Activated gamma-delta T cell treated with Interleukin-2 at 50 U/mL for 16 hours (primary cell): ENCODE measurements around the gene JMJD6.
"Not testable (repeated sequence)": the region's sequence is repeated elsewhere in the genome, so short reads cannot be mapped to it uniquely, and the experiment has no call there.

Source experiments
- DNase-seq: peaks from one replicate; pipeline ENCODE4 v3.0.0-alpha.2; 2020

Gene JMJD6

DNA sequence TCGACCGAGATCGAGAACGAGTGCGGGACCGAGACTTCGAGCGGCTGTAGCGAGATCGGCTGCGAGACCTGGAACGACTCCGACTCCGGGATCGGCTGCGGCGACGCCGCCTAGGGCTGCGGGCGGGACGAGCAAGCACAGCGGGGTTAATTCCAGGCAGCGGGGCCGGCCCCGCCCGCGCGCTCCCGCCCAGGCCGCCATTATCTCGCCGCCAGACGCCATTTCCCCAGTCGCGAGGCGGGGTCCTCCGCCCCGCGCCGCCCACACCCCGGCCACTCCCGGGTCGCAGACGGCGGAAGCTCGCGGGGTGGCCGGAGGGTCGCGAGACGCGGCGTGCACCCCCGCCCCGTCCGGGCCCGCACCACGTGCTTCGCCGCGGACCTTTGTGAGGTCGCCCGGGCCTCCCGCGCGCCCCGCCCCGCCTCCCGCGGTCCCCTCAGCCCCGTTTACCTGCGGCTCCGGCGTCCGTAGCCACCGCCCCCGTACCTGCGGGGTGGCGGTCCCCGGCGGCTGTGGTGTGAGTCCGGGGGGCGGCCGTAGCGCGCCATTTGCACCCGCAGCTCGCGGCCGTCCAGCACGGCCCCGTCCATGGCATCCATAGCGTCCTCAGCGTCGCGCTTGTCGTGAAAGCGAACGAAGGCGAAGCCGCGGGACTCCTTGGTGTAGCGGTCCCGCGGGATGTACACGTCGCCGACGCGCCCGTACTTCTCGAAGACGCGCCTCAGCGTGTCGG, 10.1 kb upstream of the JMJD6 start:
- peak; percentile 59 for DNase-seq

DNA sequence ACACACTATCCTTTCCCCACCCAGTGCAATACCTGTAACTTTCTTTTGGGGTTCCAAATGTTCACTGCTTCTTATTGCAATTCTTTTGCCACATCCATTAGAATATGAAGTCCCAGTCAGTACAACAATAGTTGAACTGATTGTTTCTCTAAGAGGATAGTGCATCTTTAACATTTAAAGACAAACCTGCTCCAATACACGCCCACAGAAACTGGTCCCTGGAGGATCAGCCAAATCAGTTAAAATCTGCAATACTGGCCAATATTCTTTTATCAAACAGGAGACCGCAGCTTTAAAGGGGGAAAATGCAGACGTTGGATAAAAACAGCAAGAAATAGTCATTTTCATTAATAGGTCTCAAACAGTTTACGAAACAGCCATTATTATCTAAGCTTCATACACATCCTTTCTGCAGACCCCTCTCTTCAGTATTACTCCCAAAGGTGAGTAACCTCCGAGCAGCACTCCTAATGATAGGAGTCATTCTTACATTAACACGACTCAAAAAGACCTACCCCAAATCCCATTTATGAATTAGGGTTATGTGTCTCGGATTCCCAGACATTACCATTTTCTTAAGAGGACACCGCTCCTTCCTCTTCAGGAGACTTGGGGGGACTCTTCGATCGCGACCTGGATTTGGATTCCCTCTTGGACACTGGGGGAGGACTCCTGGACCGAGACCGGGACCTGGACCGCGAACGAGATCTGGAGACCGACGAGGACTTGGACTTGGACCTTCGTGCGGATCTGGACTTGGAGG, 9.4 kb upstream of the JMJD6 start:
- no peak for DNase-seq

DNA sequence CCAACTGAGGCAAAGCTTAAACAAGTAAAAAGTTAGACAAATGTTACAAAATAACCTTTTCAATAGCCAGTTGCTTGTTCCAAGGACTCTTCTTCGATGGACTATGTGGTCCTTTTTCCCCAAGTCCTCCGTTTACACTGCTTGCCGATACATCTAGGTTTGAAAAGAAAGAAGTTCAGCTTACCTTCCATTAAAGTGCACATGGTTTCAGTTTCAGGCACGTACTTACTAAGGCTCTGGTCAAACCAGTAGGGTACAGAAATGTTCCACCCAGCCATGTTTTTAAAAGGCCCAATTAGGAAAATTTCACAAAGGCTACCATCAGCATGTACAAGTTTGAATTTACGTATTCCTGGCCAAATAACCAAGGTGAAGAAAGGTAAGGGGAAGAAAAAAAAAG, 8.6 kb upstream of the JMJD6 start:
- DNase-seq, result no peak

DNA sequence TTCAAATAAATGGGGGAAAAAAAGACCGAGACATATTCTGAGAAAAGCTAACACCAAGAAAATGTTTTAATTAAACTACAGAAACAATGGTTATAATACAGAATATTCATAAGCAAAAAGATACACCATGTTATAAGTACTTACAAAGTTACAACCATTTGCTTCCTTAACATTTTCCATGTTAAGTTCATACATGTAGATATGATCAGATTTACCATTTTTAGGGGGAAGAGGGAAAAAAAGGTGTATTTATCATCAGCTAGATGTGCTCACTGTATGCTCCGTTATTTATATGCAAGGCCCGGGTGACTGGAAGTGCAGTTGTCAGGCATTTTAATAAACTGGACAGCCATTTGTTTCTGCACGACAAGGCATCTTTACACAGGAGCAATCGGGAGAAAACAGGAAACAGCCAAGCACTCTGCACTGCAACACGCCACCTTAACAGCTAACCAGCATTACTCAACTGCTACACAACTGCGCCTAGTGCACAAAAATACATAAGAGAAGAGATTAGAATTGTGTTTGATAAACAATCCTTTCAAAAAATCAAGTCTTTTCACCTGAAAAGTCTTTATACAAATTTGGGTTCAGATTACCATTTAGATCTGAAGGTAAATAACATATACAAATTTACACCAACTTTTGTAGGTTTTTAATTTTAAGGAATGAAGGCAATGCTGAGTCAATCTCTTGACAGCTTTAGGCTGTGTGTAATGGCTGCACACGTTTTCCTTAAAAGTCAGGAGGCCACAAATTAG, 7.9 kb upstream of the JMJD6 start:
- no peak for DNase-seq

DNA sequence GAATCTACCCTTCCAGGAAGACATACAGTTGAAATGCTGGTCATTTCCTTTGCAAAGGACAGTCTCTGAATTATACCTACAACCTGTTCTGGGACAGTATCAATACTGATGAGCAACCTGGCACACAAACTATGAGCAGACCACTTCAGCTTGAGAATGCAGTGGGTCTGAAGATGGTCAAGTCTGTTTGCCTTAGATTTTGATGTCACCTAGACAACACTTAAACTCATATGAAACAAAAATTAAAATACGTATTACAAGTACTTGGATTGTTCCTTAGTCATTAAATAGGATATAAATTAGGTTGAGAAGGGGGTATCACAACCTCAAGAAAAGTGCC, 7.2 kb upstream of the JMJD6 start:
- DNase-seq, result no peak

DNA sequence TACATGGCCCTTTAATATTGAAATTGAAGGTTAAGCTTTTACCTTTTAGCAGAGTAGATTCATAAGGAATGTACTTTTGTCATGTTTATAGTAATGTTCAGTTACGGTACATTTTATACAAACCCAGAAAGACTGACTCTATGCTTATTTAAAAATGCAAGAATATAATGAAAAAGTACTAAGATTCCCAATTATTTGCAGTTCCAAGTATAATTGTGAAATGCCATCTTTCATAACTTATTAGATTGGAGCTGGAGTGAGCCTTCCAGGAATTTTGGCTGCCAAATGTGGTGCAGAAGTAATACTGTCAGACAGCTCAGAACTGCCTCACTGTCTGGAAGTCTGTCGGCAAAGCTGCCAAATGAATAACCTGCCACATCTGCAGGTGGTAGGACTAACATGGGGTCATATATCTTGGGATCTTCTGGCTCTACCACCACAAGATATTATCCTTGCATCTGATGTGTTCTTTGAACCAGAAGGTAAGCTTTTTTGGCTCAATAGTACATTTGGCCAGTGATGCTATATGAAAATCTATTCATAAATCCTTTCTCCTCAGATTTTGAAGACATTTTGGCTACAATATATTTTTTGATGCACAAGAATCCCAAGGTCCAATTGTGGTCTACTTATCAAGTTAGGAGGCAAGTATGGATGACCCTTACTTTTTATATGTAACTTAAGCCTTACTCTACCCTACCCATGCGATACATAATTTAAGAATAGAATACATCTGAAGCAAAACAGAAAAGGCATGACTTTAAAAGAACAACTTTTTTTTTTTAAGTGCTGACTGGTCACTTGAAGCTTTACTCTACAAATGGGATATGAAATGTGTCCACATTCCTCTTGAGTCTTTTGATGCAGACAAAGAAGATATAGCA, 6.6 kb upstream of the JMJD6 start:
- no peak for DNase-seq

DNA sequence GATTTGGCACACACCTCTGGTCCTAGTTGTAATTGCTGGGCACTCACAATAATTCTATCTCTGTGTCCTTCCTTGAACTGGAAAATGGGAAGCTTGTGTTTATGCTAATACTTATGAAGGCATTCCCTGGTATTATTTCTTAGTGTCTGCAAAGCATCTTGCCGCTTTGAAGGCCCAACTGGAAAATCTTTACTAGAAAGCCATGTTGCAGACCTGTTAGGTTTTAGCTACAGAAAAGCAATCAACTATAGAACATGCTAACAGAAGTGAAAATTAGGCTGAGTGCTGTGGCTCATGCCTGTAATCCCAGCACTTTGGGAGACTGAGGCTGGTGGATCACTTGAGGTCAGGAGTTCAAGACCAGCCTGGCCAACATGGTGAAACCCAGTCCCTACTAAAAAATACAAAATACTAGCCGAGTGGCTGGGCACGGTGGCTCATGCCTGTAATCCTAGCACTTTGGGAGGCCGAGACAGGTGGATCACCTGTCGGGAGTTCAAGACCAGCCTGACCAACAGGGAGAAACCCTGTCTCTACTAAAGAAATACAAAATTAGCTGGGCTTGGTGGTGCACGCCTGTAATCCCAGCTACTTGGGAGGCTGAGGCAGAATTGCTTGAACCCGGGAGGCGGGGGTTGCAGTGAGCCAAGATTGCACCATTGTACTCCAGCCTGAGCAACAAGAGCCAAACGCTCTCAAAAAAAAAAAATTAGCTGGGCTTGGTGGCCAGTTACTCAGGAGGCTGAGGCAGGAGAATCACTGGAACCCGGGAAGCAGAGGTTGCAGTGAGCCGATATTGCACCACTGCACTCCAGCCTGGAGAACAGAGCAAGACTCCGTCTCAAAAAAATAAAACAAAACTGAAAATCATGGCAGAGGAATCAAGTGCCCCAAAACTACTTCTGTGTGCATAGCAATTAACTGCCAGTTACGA, 5.7 kb upstream of the JMJD6 start:
- not testable (repeated sequence) for DNase-seq

DNA sequence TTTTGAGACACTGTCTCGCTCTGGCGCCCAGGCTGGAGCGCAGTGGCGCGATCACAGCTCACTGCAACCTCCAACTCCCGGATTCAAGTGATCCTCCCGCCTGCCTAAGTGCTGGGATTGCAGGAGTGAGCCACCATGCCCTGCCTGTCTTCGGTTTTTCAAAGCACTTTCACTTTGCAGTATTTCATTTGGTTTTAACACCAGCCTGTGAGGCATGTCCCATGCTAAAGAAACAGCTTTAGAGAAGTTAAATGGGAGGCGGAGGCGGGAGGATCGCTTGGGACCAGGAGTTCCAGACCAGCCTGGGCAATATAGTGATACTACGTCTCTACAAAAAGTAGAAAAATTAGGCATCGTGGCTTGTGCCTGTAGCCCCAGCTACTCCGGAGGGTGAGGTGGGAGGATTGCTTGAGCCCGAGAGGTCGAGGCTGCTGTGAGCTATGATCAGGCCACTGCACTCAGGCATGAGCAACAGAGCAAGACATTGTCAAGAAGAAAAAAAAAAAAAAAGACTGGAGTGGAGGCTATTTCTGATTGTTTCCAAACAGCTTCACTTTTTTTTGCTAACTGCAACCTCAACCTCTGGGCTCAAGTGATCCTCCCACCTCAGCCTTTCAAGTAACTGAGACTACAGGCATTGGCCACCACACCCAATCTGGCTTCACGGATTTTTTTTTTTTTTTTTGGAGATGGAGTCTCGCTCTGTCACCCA, 1.5 kb upstream of the JMJD6 start:
- no peak for DNase-seq

DNA sequence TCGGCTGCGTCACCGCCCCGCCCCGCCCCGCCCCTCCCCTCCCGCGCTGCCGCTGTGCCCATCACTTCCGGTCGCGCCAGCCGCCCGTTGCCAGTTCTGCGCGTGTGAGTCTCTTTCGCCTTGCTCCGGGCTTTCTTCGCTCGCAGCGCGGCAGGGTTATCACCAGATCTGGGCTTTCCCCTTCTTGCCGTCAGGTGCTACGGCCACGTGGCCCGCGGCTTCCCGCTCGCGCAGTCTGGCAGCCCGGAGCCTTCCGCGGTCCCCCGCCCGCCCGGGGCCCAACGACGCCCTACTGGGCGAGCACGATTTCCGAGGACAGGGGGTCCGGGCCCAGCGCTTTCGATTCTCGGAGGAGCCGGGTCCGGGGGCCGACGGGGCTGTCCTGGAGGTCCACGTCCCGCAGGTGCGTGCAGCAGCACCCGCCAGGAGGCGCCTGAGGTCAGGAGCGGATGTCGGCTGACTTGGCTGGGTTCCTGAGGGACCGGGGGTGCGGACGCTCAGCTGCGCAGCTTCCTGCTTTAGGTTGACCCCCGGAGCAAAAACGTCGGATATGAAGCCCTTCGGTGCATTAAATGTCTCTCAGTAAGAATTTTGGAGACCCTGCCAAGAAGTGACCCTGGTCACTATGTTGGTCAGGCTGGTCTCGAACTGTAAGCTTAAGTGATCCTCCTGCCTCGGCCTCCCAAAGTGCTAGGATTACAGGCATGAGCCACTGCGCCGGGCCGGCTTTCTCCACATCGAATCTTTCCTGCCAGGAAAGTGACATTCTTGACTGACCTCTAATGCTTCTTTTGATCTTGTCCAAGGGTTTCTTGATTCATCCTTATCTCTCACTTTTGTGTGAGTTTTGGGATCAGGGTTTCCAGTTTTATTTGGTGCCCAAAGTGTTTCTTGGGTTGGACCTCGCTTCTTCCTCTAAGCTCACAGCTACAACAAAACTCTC, 641 bp upstream of the JMJD6 start, which contains the start of gene METTL23:
Gene METTL23, plus strand, starts transcription at position 64 of the 943 bp plus-strand sequence. CDS start 2,872 bp downstream, outside the sequence.
- peak; percentile 80 for DNase-seq

DNA sequence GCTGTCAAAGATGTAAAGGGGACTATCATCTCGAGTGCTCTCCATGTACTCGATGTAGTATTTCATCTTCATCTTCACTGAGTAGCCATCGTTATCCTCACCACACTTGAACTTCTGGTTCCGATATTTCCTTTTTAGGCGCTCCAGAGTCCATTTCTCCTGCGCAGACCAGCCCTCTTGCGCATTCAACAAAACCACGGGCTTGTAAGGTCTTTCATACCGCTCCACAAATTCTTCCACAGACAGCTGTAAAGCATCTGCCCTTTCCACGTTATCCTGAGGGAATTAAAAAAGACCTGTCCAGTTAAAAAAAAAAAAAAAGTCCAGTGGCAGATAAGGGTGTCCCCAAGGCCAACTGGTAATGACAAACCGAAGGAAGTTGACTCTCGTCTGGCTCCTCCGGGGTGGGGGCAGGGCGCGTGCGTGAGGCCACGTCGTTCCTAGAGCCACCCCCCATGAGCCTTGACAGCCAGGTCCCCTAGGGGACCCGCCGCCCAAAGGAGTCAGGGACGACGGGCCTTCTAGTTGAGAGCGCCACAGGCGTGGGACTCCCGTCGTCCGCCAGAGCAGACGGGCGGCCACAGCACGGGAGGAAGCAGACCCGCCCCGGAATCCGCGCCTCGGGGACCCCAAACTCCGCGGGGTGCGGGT, 701 bp downstream of the JMJD6 start:
- peak; percentile 66 for DNase-seq

DNA sequence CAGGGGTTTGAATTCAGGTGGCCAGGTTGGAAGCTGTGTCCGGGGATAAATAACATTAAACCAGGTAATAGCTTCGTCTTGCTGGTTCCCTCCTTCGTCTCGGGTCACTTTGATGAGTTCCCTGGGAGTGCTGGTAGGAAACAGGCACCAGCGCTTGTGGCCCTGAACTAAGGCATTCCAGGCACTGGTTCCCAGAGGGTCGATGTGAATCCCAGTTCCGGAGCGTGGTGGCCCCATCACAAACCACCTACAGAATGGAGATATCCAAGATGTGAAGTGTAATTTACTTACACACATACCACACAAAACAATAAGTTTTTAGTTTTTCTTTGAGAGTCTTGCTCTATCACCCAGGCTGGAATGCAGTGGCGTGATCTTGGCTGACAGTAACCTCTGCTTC, 2.6 kb downstream of the JMJD6 start:
- no peak for DNase-seq

DNA sequence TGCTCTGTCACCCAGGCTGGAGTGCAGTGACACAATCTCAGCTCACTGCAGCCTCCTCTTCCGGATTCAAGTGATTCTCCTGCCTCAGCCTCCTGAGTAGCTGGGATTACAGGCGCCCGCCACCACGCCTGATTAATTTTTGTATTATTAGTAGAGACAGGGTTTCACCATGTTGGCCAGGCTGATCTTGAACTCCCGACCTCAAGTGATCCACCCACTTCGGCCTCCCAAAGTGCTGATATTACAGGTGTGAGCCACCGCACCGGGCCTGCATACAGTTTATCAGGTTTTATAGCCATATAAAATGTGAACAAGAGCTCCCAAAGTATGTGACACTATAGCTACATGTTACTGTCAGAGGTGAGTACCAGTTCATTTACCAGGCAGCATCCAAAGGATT, 3.4 kb downstream of the JMJD6 start:
- not testable (repeated sequence) for DNase-seq

DNA sequence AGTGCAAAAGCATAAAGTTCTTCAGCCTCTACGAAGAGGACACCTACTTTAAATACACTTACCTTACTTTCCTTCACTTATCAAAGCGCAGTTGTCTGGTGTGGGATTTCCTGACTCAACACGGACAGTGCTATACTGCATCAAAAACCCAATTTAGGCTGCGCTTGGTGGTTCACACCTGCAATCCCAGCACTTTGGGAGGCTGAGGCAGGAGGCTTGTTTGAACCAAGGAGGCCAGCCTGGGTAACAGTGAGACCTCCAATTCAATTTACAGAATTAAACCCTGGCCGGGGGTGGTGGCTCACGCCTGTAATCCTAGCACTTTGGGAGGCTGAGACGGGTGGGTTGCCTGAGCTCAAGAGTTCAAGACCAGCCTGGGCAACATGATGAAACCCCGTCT, 4.1 kb downstream of the JMJD6 start:
- DNase-seq, result no peak

DNA sequence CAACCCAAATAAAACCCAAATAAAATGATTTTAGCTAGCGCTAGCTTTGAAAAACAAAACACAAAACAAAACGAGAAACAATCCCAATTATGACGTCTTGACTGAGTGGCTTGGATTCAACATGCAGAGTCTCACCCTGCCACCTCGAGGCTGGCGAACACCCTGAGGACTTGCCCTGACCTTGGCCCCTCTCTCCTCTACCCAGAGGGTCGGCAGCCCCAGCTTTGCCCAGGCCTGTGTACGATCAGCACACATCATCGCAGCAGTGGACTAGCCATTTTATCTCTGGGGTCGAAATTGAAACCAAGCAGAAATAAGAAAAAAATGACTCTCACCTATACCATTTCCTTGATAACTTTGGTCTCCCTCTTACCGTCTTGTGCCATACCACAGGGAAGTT, 4.9 kb downstream of the JMJD6 start:
- no peak for DNase-seq

DNA sequence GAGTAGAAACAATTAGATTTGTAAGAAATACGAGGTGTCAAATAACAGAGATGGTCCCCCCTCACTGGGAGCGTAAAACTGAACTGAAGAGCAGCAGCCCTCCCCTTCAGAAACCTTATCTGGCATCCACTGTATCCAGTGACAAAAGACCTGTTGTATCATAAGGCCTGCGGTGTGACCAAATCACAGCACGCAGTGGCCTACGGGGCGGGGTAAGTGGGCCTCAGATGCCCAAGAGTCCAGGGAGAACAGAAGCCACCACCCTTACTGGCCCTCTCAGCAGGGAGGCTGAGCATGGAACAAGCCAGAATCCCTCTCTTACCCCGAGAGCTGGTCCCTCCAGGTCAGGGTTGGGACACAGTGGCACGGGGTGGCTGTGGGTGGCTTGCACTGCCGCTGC, 5.5 kb downstream of the JMJD6 start:
- no peak for DNase-seq

DNA sequence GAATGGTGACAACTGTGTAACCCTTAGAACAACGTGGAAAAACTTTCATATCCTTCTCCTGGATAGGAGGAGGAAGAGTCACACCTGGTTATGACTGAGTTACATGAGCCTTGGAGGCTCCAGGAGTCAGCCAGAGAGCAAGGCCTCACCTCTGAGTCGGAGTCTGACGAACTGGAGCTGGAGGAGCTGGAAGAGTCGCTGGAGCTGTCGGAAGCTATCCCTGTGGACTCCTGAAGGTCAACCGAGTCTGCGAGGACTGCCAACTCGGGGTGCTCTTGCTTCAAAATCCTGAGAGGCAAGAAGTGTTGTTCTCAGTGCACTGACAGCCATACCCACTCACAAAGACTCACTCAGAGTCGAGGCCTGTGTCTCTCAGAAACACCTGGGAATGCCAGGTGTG, 6.2 kb downstream of the JMJD6 start:
- DNase-seq, result no peak

DNA sequence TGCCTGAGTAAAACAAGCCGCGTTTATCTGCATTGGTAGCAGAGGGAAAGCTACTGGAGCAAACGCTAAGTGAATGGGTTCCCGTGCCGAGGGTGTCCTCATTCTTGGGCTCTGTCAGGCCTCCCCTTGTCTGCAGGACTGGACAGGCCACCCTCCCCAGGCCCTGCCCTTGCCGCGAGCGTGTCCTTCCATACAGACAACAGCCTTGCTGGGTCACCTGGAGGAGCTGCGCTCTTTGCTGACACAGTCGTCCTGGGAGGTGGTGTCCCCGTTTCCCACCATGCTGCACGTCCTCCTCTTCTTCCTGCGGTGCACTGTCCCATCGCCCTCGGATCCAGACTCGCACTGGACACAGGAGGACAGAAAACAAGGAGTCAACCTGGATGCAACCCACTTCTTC, 7.9 kb downstream of the JMJD6 start:
- no peak for DNase-seq

DNA sequence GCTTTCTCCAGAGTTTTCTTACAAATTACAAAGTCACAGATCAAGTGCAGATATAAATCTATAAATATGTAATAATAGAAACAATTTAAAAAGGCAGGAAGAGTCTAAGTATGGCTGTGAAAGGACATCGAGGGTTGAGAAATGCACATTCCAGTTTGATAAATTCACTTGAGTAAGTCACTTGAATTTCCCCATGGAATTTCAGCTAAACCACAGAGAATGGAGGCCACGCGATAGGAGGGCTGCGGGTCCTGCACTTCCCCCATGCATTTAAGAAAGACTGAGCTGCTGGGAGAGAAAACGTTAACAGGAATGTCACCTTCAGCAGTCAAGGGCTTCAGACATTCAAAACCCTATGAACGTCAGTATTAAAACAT, 9.6 kb downstream of the JMJD6 start:
- DNase-seq, result no peak

DNA sequence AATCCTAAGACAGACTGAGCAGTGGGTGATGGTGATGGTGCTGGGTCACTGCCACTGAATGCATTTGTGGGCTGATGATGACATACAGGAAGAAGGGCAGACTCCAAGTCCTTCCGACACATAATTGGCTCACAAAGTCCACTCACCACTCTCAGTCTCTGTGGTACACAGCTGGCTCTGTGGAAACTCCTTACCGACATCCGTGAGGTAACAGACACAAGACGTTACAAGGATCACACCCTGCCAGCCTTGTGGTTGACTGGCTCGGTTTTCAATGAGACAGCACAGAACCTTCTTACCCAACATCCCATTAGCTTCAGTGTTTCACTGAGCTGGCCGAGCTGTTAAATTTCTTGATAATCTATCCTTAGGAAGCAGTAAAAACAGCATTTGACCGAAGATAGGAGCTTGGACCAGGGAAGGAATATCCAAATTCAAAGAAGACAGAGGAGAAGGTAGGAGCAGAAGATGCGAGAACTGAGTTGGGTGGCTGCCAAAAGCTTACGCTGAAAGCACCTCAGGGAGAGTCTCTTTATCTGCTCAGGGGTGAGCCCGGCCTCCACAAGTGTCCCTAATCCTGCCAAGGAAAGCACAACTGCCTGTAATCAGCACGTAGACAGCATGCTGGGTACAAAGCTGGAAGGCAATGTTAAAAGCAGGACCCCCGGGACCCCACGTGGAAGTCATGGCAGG, 10.1 kb downstream of the JMJD6 start:
- peak; percentile 72 for DNase-seq
